H9 (cell line): ENCODE results near the gene PRTFDC1. TPM values are rescaled to one million over a fixed set of nuclear protein-coding genes. Genes with fewer than 3 reads are reported as not detected.

Experiments used
- DNase-seq: peaks from one replicate; pipeline ENCODE4 v3.0.0-alpha.2; 2017
- H2AFZ ChIP-seq: one replicate; pipeline ENCODE4 v1.6.1; 2013; ENCODE audit warnings: mild to moderate bottlenecking, low read length, control low read depth, moderate library complexity
- H2AK5ac ChIP-seq: 2 replicates; pipeline ENCODE4 v1.6.1; 2013; ENCODE audit warnings: low read length, control low read depth, mixed read lengths; ENCODE audit not compliant: insufficient read length
- H2BK120ac ChIP-seq: one replicate; pipeline ENCODE4 v1.6.1; 2013; ENCODE audit warnings: low read depth, mild to moderate bottlenecking, low read length, control low read depth, inconsistent platforms; ENCODE audit not compliant: poor library complexity, severe bottlenecking
- H2BK12ac ChIP-seq: 2 replicates; pipeline ENCODE4 v1.6.1; 2013; ENCODE audit warnings: low read length, control low read depth, mixed read lengths, low read depth; ENCODE audit not compliant: insufficient read length
- H2BK15ac ChIP-seq: 2 replicates; pipeline ENCODE4 v1.6.1; 2013; ENCODE audit warnings: low read depth, low read length, control low read depth
- H2BK20ac ChIP-seq: one replicate; pipeline ENCODE4 v1.6.1; 2013; ENCODE audit warnings: low read depth, mild to moderate bottlenecking, low read length, control low read depth, inconsistent platforms; ENCODE audit not compliant: poor library complexity, severe bottlenecking
- H2BK5ac ChIP-seq: 2 replicates; pipeline ENCODE4 v1.6.1; 2013; ENCODE audit warnings: low read length, control low read depth, mixed read lengths; ENCODE audit not compliant: insufficient read length
- H3K14ac ChIP-seq: 2 replicates; pipeline ENCODE4 v1.6.1; 2013; ENCODE audit warnings: low read length, control low read depth; ENCODE audit not compliant: insufficient read depth
- H3K18ac ChIP-seq: 2 replicates; pipeline ENCODE4 v1.6.1; 2013; ENCODE audit warnings: low read depth, mild to moderate bottlenecking, mixed read lengths, low read length, control low read depth; ENCODE audit not compliant: insufficient read length
- H3K23ac ChIP-seq: 2 replicates; pipeline ENCODE4 v1.6.1; 2013; ENCODE audit warnings: low read length, control low read depth, mixed read lengths, low read depth; ENCODE audit not compliant: insufficient read length
- H3K23me2 ChIP-seq: 2 replicates; pipeline ENCODE4 v1.6.1; 2013; ENCODE audit warnings: low read depth, mild to moderate bottlenecking, mixed read lengths, low read length, control low read depth; ENCODE audit not compliant: insufficient read length, poor library complexity, severe bottlenecking
- H3K27ac ChIP-seq: 2 replicates; pipeline ENCODE4 v1.5.1; 2013; ENCODE audit warnings: low read length, control low read depth, mixed read lengths, low read depth; ENCODE audit not compliant: insufficient read length
- H3K27me3 ChIP-seq: 2 replicates; pipeline ENCODE4 v1.6.1; 2013; ENCODE audit warnings: low read length, control low read depth, inconsistent platforms; ENCODE audit not compliant: insufficient read depth
- H3K4ac ChIP-seq: 2 replicates; pipeline ENCODE4 v1.6.1; 2013; ENCODE audit warnings: low read depth, mild to moderate bottlenecking, control low read depth, inconsistent platforms, low read length, moderate library complexity
- H3K4me1 ChIP-seq: 2 replicates; pipeline ENCODE4 v1.6.1; 2013; ENCODE audit warnings: low read length, control low read depth, inconsistent platforms; ENCODE audit not compliant: insufficient read depth
- H3K4me2 ChIP-seq: 2 replicates; pipeline ENCODE4 v1.6.1; 2013; ENCODE audit warnings: low read length, control low read depth, mixed read lengths; ENCODE audit not compliant: insufficient read length, insufficient read depth
- H3K56ac ChIP-seq: 2 replicates; pipeline ENCODE4 v1.6.1; 2013; ENCODE audit warnings: low read depth, mild to moderate bottlenecking, mixed read lengths, low read length, control low read depth; ENCODE audit not compliant: insufficient read length
- H3K79me1 ChIP-seq: 2 replicates; pipeline ENCODE4 v1.6.1; 2013; ENCODE audit warnings: low read depth, mild to moderate bottlenecking, moderate library complexity, low read length, control low read depth, inconsistent platforms; ENCODE audit not compliant: insufficient read depth, poor library complexity, severe bottlenecking
- H3K79me2 ChIP-seq: 2 replicates; pipeline ENCODE4 v1.6.1; 2013; ENCODE audit warnings: low read length, control low read depth, inconsistent platforms; ENCODE audit not compliant: insufficient read depth
- H3K9ac ChIP-seq: 2 replicates; pipeline ENCODE4 v1.6.1; 2013; ENCODE audit warnings: low read length, control low read depth, mixed read lengths; ENCODE audit not compliant: insufficient read length; ENCODE audit errors: extremely low read depth
- H3K9me3 ChIP-seq: one replicate; pipeline ENCODE4 v1.6.1; 2013; ENCODE audit warnings: low read depth, low read length, inconsistent platforms; ENCODE audit not compliant: control insufficient read depth
- H3T11ph ChIP-seq: one replicate; pipeline ENCODE4 v1.6.1; 2013; ENCODE audit warnings: mild to moderate bottlenecking, low read length, control low read depth, inconsistent platforms
- H4K20me1 ChIP-seq: one replicate; pipeline ENCODE4 v1.6.1; 2013; ENCODE audit not compliant: control insufficient read depth, insufficient read length, insufficient read depth
- H4K5ac ChIP-seq: 2 replicates; pipeline ENCODE4 v1.6.1; 2013; ENCODE audit warnings: low read depth, mild to moderate bottlenecking, mixed read lengths, low read length, control low read depth; ENCODE audit not compliant: insufficient read length
- H4K8ac ChIP-seq: replicated peaks from 2 replicates; pipeline ENCODE4 v1.6.1; 2013; ENCODE audit warnings: low read length, control low read depth, mixed read lengths, low read depth; ENCODE audit not compliant: insufficient read length
- H4K91ac ChIP-seq: 2 replicates; pipeline ENCODE4 v1.6.1; 2013; ENCODE audit warnings: low read depth, mild to moderate bottlenecking, moderate library complexity, mixed read lengths, low read length, control low read depth; ENCODE audit not compliant: insufficient read length
- H3K27ac Mint-ChIP-seq, 3 experiments: 2 replicates in 2 of 3; 3 replicates in 1 of 3; pipeline ENCODE4 v1.8.0; 2020 to 2021; ENCODE audit warnings: mixed read lengths in 3 of 3, mild to moderate bottlenecking in 1 of 3, moderate library complexity in 1 of 3
- H3K27me3 Mint-ChIP-seq: 2 replicates; pipeline ENCODE4 v1.8.0; 2021; ENCODE audit warnings: low read depth, mild to moderate bottlenecking, moderate library complexity, mixed read lengths
- H3K36me3 Mint-ChIP-seq, 3 experiments: 2 replicates in 2 of 3; 3 replicates in 1 of 3; pipeline ENCODE4 v1.8.0; 2020 to 2021; ENCODE audit warnings: low read depth in 3 of 3, mixed read lengths in 3 of 3; ENCODE audit not compliant: insufficient read depth in 1 of 3
- H3K4me1 Mint-ChIP-seq, 2 experiments: 2 replicates each; pipeline ENCODE4 v1.8.0; 2020; ENCODE audit warnings: mixed read lengths in 2 of 2
- H3K4me3 Mint-ChIP-seq, 2 experiments: 2 replicates in 1 of 2; 3 replicates in 1 of 2; pipeline ENCODE4 v1.8.0; 2020 to 2021; ENCODE audit warnings: mild to moderate bottlenecking in 2 of 2, mixed read lengths in 2 of 2, moderate library complexity in 1 of 2
- H3K9me3 Mint-ChIP-seq, 2 experiments: 2 replicates in 1 of 2; 3 replicates in 1 of 2; pipeline ENCODE4 v1.8.0; 2020; ENCODE audit warnings: mild to moderate bottlenecking in 2 of 2, mixed read lengths in 2 of 2, moderate library complexity in 1 of 2
- total RNA-seq: library from RNA; stranded (reverse); gene quantifications from 2 replicates; pipeline ENCODE4 v1.2.1, GENCODE V29; 2021
- TF ChIP-seq, protein P1 (sequence below): fragments of 200-600 bp; sonication (generic); conservative IDR thresholded peaks from 3 replicates; pipeline ENCODE4 v1.8.0; 2021; ENCODE audit warnings: antibody characterized with exemption, mild to moderate bottlenecking

PRTFDC1 gene
- total RNA-seq, 1 experiment from 2014 or later = 7.5 TPM

DNA sequence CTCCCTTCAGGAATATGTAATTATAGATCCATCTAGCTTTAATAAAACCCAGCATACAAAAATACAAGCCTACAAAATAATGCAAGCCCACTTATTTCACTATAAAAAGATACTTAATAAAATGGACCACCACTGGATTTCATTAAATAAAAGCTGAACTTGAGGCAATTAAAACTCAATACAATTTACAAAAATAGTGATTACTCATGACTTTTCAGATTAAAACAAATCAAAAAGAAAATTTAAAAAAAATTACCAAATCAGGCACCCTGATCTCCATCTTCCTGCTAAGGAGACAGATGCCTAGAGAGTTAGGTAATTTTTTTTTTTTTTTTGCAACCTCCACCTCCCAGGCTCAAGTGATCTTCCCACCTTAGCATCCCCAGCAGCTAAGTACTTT is 41.8 kb downstream of the PRTFDC1 start:
- Mint-ChIP-seq H3K4me1 (no peaks in the 10 kb centered on the region), H3K36me3 (peaks cover 0 to 1% (median 0%) of the 10 kb centered on the region in 3 experiments; a peak in 1 of 7 replicates), H3K4me3 (no peak overlapping the region), H3K27me3 (no peaks in the 10 kb centered on the region), H3K9me3 (no peaks in the 10 kb centered on the region; a peak in 1 of 5 replicates), H3K27ac (no peak overlapping the region)
- Histone ChIP-seq H3T11ph (no peak overlapping the region), H3K9ac (no peak overlapping the region), H4K20me1 (no peaks in the 10 kb centered on the region), H3K23me2 (no peaks in the 10 kb centered on the region), H3K14ac (no peak overlapping the region), H2BK5ac (no peak overlapping the region), H3K4me1 (no peaks in the 10 kb centered on the region), H3K56ac (no peak overlapping the region), H4K5ac (no peak overlapping the region), H3K79me2 (no peaks in the 10 kb centered on the region), H4K8ac (no peak overlapping the region), H2AFZ (no peak overlapping the region), H3K27me3 (no peaks in the 10 kb centered on the region), H3K23ac (no peak overlapping the region), H3K27ac (no peak overlapping the region), H2BK120ac (no peak overlapping the region), H3K79me1 (no peaks in the 10 kb centered on the region), H3K18ac (no peak overlapping the region), H2BK12ac (no peak overlapping the region), H2AK5ac (no peak overlapping the region), H2BK15ac (no peak overlapping the region), H3K4ac (no peak overlapping the region), H4K91ac (no peak overlapping the region), H3K9me3 (no peaks in the 10 kb centered on the region), H2BK20ac (no peak overlapping the region), H3K4me2 (no peak overlapping the region)
- TF ChIP-seq, protein P1, sequence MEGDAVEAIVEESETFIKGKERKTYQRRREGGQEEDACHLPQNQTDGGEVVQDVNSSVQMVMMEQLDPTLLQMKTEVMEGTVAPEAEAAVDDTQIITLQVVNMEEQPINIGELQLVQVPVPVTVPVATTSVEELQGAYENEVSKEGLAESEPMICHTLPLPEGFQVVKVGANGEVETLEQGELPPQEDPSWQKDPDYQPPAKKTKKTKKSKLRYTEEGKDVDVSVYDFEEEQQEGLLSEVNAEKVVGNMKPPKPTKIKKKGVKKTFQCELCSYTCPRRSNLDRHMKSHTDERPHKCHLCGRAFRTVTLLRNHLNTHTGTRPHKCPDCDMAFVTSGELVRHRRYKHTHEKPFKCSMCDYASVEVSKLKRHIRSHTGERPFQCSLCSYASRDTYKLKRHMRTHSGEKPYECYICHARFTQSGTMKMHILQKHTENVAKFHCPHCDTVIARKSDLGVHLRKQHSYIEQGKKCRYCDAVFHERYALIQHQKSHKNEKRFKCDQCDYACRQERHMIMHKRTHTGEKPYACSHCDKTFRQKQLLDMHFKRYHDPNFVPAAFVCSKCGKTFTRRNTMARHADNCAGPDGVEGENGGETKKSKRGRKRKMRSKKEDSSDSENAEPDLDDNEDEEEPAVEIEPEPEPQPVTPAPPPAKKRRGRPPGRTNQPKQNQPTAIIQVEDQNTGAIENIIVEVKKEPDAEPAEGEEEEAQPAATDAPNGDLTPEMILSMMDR = no peak
- no peak for DNase-seq
